K562 (cell line): ENCODE data around the gene RAB31. TPM values are rescaled to one million over a fixed set of nuclear protein-coding genes. Genes with fewer than 3 reads are reported as not detected.

Experiments
- ARNT ChIP-seq, 2 experiments: fragments of 450-650 bp; IDR thresholded peaks; 2 replicates each; pipeline ENCODE4 v1.6.1; 2016; ENCODE audit warnings: mild to moderate bottlenecking in 1 of 2
- BCOR ChIP-seq: fragments of 450-650 bp; IDR thresholded peaks from 2 replicates; pipeline ENCODE4 v1.6.1; 2016
- CHD2 ChIP-seq: IDR thresholded peaks from 2 replicates; pipeline ENCODE4 v1.6.1; 2011; ENCODE audit warnings: low read depth, low read length
- COPS2 ChIP-seq: fragments of 450-650 bp; conservative IDR thresholded peaks from 2 replicates; pipeline ENCODE4 v1.6.1; 2016; ENCODE audit warnings: mild to moderate bottlenecking, moderate library complexity
- CTBP1 ChIP-seq: fragments of 450-650 bp; IDR thresholded peaks from 2 replicates; pipeline ENCODE4 v1.6.1; 2016; ENCODE audit warnings: borderline replicate concordance
- DACH1 ChIP-seq: fragments of 450-650 bp; IDR thresholded peaks from 2 replicates; pipeline ENCODE4 v1.6.1; 2018; ENCODE audit not compliant: partially characterized antibody
- ETV5 ChIP-seq: sonication (generic); formaldehyde crosslinking; IDR thresholded peaks from 2 replicates; pipeline ENCODE4 v1.4.0; 2020; ENCODE audit warnings: low read depth, mild to moderate bottlenecking, missing genetic modification reagents
- ILK ChIP-seq: fragments of 450-650 bp; IDR thresholded peaks from 2 replicates; pipeline ENCODE4 v1.6.1; 2016; ENCODE audit warnings: missing genetic modification characterization, low read depth, mild to moderate bottlenecking, missing compliant biosample characterization, moderate library complexity, borderline replicate concordance
- MAZ ChIP-seq, 2 experiments: fragments of 450-650 bp in 1 of 2; sonication (generic) in 1 of 2; formaldehyde crosslinking; IDR thresholded peaks in 1 of 2; conservative IDR thresholded peaks in 1 of 2; 2 replicates each; pipeline versions ENCODE4 v1.4.0 to v1.5.0; 2020; ENCODE audit warnings: mild to moderate bottlenecking in 1 of 2, missing genetic modification reagents in 1 of 2
- PTRF ChIP-seq: fragments of 450-650 bp; IDR thresholded peaks from 2 replicates; pipeline ENCODE4 v1.6.1; 2016; ENCODE audit warnings: mild to moderate bottlenecking, missing genetic modification characterization, missing compliant biosample characterization
- PURB ChIP-seq: sonication (generic); formaldehyde crosslinking; IDR thresholded peaks from 2 replicates; pipeline ENCODE4 v1.9.0; 2021; ENCODE audit warnings: low read depth, mild to moderate bottlenecking, missing genetic modification reagents
- SAP30 ChIP-seq: fragments of 200-600 bp; sonication (generic); IDR thresholded peaks from 2 replicates; pipeline ENCODE4 v1.6.1; 2012; ENCODE audit warnings: borderline replicate concordance, low read depth, mild to moderate bottlenecking, moderate library complexity, low read length, control low read depth, inconsistent platforms; ENCODE audit not compliant: insufficient read depth, poor library complexity, severe bottlenecking
- SMAD1 ChIP-seq: fragments of 150-350 bp; IDR thresholded peaks from 2 replicates; pipeline ENCODE4 v1.6.1; 2014; ENCODE audit warnings: low read length, low read depth; ENCODE audit not compliant: partially characterized antibody
- TAF15 ChIP-seq: fragments of 200-400 bp; formaldehyde crosslinking; IDR thresholded peaks from 2 replicates; pipeline ENCODE4 v1.6.1; 2017; ENCODE audit warnings: mild to moderate bottlenecking, low read depth, low read length, moderate library complexity
- YY1 ChIP-seq, 3 experiments: IDR thresholded peaks; 2 replicates each; pipeline ENCODE4 v1.6.1; 2011; ENCODE audit warnings: low read length in 2 of 3, mild to moderate bottlenecking in 2 of 3, moderate library complexity in 2 of 3, borderline replicate concordance in 1 of 3, control low read depth in 1 of 3, low read depth in 1 of 3; ENCODE audit not compliant: insufficient read depth in 3 of 3, insufficient replicate concordance in 2 of 3, control insufficient read depth in 1 of 3, insufficient read length in 1 of 3; ENCODE audit errors: extremely low read depth in 1 of 3
- ZFX ChIP-seq: sonication (generic); formaldehyde crosslinking; IDR thresholded peaks from 2 replicates; pipeline ENCODE4 v1.8.0; 2022; ENCODE audit warnings: mild to moderate bottlenecking, missing genetic modification reagents, moderate library complexity
- ZNF699 ChIP-seq: fragments of 250-450 bp; sonication (Bioruptor Pico); IDR thresholded peaks from 2 replicates; pipeline ENCODE4 v1.8.0; 2021; ENCODE audit warnings: mild to moderate bottlenecking, moderate library complexity; ENCODE audit not compliant: insufficient replicate concordance
- polyA plus RNA-seq, 8 experiments: library from polyadenylated mRNA; depleted of rRNA in 4 of 8; stranded (reverse) in 5 of 8; unstranded in 3 of 8; fragments of >200 nt; fragmentation: Nextera tagmentation in 2 of 8; fragmentation: Illumina TruSeq in 1 of 8; extraction: Ambion mirVana in 2 of 8; extraction: Trizol in 1 of 8; gene quantifications; 2 replicates each; pipeline versions ENCODE4 v1.2.1 to v1.2.3, GENCODE V29; 2011 to 2014; ENCODE audit warnings: inconsistent platforms in 1 of 8, missing spikeins in 1 of 8
- total RNA-seq, 7 experiments: library from RNA; depleted of rRNA in 6 of 7; stranded (reverse); fragments of >200 nt in 6 of 7; fragmentation: Illumina TruSeq in 2 of 7; extraction: Trizol in 2 of 7; gene quantifications; 2 replicates each; pipeline versions ENCODE4 v1.2.1 to v1.2.3, GENCODE V29; 2011 to 2021; ENCODE audit warnings: low replicate concordance in 1 of 7
- TF ChIP-seq, protein P1 (sequence below): sonication (generic); formaldehyde crosslinking; IDR thresholded peaks from 2 replicates; pipeline ENCODE4 v1.8.0; 2022; ENCODE audit warnings: mild to moderate bottlenecking, missing genetic modification reagents
- TF ChIP-seq, protein P2 (sequence below): fragments of 200-800 bp; sonication (Bioruptor generic); IDR thresholded peaks from 2 replicates; pipeline ENCODE4 v1.6.1; 2016; ENCODE audit warnings: missing genetic modification characterization, missing compliant biosample characterization

RAB31 gene
- total and polyA plus RNA-seq, 9 of the 15 experiments (the other 6 are each of a cell fraction or from before 2014, with no cell fraction given) = 20.7 to 70.4 (median 41.3) TPM

DNA sequence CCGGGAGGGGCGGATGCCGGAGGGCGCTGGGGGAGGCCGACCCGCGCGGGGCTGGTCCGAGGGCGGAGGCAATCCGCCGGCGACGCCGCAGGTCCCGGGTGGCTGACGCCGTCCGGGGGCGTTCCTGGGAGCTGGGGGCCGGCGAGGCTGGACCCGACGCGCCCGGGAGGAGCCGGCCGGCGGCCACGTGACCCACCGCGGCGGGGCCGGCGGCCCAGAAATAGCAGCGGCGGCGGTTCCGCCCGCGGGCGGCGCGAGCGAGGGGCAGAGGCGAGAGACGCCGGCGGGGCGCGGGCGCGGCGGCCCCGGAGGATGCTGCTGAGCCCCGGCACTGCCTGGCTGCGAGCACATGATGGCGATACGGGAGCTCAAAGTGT, at the start of gene RAB31 (continued):
- TF ChIP-seq ZNF699 (CRISPR knock-in tag) = no peak
- no peak for TF ChIP-seq SMAD1
- TF ChIP-seq, protein P1, sequence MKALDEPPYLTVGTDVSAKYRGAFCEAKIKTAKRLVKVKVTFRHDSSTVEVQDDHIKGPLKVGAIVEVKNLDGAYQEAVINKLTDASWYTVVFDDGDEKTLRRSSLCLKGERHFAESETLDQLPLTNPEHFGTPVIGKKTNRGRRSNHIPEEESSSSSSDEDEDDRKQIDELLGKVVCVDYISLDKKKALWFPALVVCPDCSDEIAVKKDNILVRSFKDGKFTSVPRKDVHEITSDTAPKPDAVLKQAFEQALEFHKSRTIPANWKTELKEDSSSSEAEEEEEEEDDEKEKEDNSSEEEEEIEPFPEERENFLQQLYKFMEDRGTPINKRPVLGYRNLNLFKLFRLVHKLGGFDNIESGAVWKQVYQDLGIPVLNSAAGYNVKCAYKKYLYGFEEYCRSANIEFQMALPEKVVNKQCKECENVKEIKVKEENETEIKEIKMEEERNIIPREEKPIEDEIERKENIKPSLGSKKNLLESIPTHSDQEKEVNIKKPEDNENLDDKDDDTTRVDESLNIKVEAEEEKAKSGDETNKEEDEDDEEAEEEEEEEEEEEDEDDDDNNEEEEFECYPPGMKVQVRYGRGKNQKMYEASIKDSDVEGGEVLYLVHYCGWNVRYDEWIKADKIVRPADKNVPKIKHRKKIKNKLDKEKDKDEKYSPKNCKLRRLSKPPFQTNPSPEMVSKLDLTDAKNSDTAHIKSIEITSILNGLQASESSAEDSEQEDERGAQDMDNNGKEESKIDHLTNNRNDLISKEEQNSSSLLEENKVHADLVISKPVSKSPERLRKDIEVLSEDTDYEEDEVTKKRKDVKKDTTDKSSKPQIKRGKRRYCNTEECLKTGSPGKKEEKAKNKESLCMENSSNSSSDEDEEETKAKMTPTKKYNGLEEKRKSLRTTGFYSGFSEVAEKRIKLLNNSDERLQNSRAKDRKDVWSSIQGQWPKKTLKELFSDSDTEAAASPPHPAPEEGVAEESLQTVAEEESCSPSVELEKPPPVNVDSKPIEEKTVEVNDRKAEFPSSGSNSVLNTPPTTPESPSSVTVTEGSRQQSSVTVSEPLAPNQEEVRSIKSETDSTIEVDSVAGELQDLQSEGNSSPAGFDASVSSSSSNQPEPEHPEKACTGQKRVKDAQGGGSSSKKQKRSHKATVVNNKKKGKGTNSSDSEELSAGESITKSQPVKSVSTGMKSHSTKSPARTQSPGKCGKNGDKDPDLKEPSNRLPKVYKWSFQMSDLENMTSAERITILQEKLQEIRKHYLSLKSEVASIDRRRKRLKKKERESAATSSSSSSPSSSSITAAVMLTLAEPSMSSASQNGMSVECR (CRISPR knock-in tag) = no peak
- no peak for TF ChIP-seq ETV5 (CRISPR knock-in tag)
- TF ChIP-seq DACH1 = no peak
- TF ChIP-seq CTBP1 = 0 out of 2 replicates have a peak, but pooled peaks have one; percentile 68
- TF ChIP-seq COPS2 = no peak
- no peak for TF ChIP-seq PTRF (tag)
- peak in 1 of 2 experiments; percentile 93; a peak in 1 of 4 replicates for TF ChIP-seq MAZ (CRISPR knock-in tag; conservative IDR thresholded peaks at IDR 0.05 in 1 of 2, IDR thresholded peaks at IDR 0.05 in 1 of 2)
- TF ChIP-seq, protein P2, sequence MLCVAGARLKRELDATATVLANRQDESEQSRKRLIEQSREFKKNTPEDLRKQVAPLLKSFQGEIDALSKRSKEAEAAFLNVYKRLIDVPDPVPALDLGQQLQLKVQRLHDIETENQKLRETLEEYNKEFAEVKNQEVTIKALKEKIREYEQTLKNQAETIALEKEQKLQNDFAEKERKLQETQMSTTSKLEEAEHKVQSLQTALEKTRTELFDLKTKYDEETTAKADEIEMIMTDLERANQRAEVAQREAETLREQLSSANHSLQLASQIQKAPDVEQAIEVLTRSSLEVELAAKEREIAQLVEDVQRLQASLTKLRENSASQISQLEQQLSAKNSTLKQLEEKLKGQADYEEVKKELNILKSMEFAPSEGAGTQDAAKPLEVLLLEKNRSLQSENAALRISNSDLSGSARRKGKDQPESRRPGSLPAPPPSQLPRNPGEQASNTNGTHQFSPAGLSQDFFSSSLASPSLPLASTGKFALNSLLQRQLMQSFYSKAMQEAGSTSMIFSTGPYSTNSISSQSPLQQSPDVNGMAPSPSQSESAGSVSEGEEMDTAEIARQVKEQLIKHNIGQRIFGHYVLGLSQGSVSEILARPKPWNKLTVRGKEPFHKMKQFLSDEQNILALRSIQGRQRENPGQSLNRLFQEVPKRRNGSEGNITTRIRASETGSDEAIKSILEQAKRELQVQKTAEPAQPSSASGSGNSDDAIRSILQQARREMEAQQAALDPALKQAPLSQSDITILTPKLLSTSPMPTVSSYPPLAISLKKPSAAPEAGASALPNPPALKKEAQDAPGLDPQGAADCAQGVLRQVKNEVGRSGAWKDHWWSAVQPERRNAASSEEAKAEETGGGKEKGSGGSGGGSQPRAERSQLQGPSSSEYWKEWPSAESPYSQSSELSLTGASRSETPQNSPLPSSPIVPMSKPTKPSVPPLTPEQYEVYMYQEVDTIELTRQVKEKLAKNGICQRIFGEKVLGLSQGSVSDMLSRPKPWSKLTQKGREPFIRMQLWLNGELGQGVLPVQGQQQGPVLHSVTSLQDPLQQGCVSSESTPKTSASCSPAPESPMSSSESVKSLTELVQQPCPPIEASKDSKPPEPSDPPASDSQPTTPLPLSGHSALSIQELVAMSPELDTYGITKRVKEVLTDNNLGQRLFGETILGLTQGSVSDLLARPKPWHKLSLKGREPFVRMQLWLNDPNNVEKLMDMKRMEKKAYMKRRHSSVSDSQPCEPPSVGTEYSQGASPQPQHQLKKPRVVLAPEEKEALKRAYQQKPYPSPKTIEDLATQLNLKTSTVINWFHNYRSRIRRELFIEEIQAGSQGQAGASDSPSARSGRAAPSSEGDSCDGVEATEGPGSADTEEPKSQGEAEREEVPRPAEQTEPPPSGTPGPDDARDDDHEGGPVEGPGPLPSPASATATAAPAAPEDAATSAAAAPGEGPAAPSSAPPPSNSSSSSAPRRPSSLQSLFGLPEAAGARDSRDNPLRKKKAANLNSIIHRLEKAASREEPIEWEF (CRISPR knock-in tag) = no peak
- no peak for TF ChIP-seq ARNT (IDR thresholded peaks at IDR 0.05)
- no peak for TF ChIP-seq PURB (CRISPR knock-in tag)
- TF ChIP-seq BCOR = no peak
- no peak for TF ChIP-seq CHD2
- TF ChIP-seq YY1 (IDR thresholded peaks at IDR 0.05; ENCODE audit: borderline replicate concordance in 1 of 3, control insufficient read depth in 1 of 3, extremely low read depth in 1 of 3, insufficient read depth in 3 of 3, insufficient read length in 1 of 3, insufficient replicate concordance in 2 of 3, low read depth in 1 of 3, low read length in 2 of 3) = peak in 2 of 3 experiments; percentile 34 to 72
- peak; percentile 10; the same call in 1 of the 2 replicates for TF ChIP-seq ZFX (CRISPR knock-in tag)
- TF ChIP-seq SAP30 = peak; percentile 37
- TF ChIP-seq ILK (tag) = no peak
- no peak for TF ChIP-seq TAF15
